Testis (tissue), 3 donors: Measurements from ENCODE around the gene CPA4. TPM values are rescaled to one million over a fixed set of nuclear protein-coding genes. Genes with fewer than 3 reads are reported as not detected.

Experiments
- DNase-seq: peaks from one replicate; pipeline ENCODE4 v3.0.0-alpha.2; 2019
- H3K27ac ChIP-seq, 2 donors: fragments of 200-600 bp; sonication (generic); one replicate each; pipeline ENCODE4 v1.5.1; 2019
- H3K27me3 ChIP-seq: fragments of 200-600 bp; sonication (generic); one replicate; pipeline ENCODE4 v1.5.1; 2019
- H3K36me3 ChIP-seq: fragments of 200-600 bp; sonication (generic); one replicate; pipeline ENCODE4 v1.5.1; 2017; ENCODE audit warnings: low read depth; ENCODE audit errors: missing control alignments
- H3K4me1 ChIP-seq: fragments of 200-600 bp; sonication (generic); one replicate; pipeline ENCODE4 v1.5.1; 2019
- H3K4me3 ChIP-seq, 2 donors: fragments of 200-600 bp; sonication (generic); one replicate each; pipeline ENCODE4 v1.5.1; 2017 to 2019
- H3K9me3 ChIP-seq: fragments of 200-600 bp; sonication (generic); one replicate; pipeline ENCODE4 v1.5.1; 2017
- POLR2A ChIP-seq: fragments of 450-650 bp; IDR thresholded peaks from one replicate; pipeline ENCODE4 v1.6.1; 2017; ENCODE audit warnings: antibody characterized with exemption, mild to moderate bottlenecking, moderate library complexity
- WGBS, 2 donors: methylation state at CpG; one replicate each; pipeline ENCODE4 v1.1.5; 2018; 5-methylcytosine and 5-hydroxymethylcytosine counted together
- intact Hi-C: fragments of 100-400 bp; cut with DNase I; formaldehyde crosslinking; loops from one replicate; pipeline ENCODE4 v1.15.1; 2023; ENCODE audit warnings: low total_unique reads
- polyA plus RNA-seq: library from polyadenylated mRNA; stranded (reverse); fragments of 350-450 nt; fragmentation: Illumina TruSeq; extraction: RNeasy Lipid Tissue Mini Kit (QIAGEN cat#74804); gene quantifications from one replicate; pipeline ENCODE4 v1.2.3, GENCODE V29; 2014; ENCODE audit warnings: low read depth, low replicate concordance; ENCODE audit not compliant: insufficient read depth
- total RNA-seq, 2 donors: library from RNA; depleted of rRNA; stranded (reverse); fragments of >200 nt; gene quantifications; one replicate each; pipeline ENCODE4 v1.2.3, GENCODE V29; 2016
- TF ChIP-seq, protein P1 (sequence below), 3 experiments: fragments of 450-650 bp in 2 of 3; fragments of 200-600 bp in 1 of 3; sonication (generic) in 1 of 3; IDR thresholded peaks; one replicate each; pipeline ENCODE4 v1.5.1; 2016 to 2019; ENCODE audit warnings: antibody characterized with exemption in 3 of 3, mild to moderate bottlenecking in 2 of 3, moderate library complexity in 1 of 3

The CPA4 gene
- total and polyA plus RNA-seq, 3 donors from 2014 or later = 0.31 to 0.94 (median 0.68) TPM

DNA sequence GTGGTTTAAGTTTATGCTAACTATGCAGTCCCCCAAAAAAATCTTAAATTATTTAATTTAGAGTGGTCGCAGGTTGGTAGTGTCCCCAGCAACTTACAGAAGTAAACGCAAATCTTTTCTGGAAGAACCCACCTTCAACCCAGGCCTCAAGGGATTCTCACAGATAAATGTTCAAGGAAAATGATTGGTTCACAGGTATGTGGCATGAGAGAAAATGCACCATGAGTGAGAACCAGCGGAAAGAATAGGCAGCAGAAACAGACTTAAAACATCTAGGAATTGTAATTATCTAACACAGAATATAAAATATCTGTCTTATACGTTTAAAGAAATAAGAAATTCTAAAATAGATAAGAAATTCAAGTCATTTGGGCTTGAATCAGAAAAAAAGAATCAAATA lies 48.9 kb downstream of the CPA4 start:
- WGBS, 2 donors = 91 to 95% methylated on average over 4 of the region's 4 CpGs
- intact Hi-C loops = no loop called here

DNA sequence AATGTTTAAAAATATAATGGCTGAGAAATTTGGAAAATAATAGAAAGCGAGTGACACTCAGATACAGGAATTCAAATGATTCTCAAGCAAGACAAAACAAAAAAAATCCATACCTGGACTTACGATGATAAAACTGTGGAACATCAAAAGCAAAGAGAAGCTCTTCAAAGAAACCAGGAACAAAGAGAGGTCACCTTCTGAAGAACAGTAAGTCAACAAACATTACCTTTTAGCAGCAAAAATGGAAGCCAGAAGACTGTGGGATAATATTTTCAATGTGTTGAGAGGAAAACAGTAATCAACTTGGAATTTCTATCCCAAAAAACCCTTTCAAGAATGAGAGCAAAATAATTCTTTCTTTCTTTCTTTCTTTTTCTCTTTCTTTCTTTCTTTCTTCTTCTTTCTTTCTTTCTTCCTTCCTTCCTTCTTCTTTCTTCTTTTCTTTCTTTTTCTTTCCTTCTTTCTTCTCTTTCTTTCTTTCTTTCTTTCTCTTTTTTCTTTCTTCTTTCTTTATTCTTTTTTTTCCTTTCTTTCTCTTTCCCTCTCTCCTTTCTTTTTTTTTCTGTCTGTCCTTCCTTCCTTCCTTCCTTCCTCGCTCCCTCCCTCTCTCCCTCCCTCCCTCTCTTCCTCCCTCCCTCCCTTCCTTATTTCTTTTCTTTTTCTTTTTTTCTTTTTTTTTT lies 49.9 kb downstream of the CPA4 start:
- H3K27me3 ChIP-seq = no peaks in the 10 kb centered on the region
- no peak for DNase-seq
- 94 to 98% methylated on average over 3 of the region's 3 CpGs for WGBS, 2 donors
- intact Hi-C loops = no loop called here
- TF ChIP-seq, protein P1, sequence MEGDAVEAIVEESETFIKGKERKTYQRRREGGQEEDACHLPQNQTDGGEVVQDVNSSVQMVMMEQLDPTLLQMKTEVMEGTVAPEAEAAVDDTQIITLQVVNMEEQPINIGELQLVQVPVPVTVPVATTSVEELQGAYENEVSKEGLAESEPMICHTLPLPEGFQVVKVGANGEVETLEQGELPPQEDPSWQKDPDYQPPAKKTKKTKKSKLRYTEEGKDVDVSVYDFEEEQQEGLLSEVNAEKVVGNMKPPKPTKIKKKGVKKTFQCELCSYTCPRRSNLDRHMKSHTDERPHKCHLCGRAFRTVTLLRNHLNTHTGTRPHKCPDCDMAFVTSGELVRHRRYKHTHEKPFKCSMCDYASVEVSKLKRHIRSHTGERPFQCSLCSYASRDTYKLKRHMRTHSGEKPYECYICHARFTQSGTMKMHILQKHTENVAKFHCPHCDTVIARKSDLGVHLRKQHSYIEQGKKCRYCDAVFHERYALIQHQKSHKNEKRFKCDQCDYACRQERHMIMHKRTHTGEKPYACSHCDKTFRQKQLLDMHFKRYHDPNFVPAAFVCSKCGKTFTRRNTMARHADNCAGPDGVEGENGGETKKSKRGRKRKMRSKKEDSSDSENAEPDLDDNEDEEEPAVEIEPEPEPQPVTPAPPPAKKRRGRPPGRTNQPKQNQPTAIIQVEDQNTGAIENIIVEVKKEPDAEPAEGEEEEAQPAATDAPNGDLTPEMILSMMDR (IDR thresholded peaks at IDR 0.05) = no peak
- TF ChIP-seq POLR2A = no peak
- no peaks in the 10 kb centered on the region for H3K36me3 ChIP-seq
- no peak overlapping the region for H3K4me3 ChIP-seq
- no peak overlapping the region for H3K27ac ChIP-seq
- H3K4me1 ChIP-seq = no peaks in the 10 kb centered on the region
- H3K9me3 ChIP-seq = no peaks in the 10 kb centered on the region

More for the DNA sequence above, 48.9 kb downstream of the CPA4 start:
- H3K9me3 ChIP-seq = no peaks in the 10 kb centered on the region
- H3K36me3 ChIP-seq = no peaks in the 10 kb centered on the region
- no peak overlapping the region for H3K4me3 ChIP-seq
- no peaks in the 10 kb centered on the region for H3K4me1 ChIP-seq
- no peak overlapping the region for H3K27ac ChIP-seq
- no peaks in the 10 kb centered on the region for H3K27me3 ChIP-seq
- no peak for DNase-seq
- TF ChIP-seq POLR2A = no peak
- TF ChIP-seq, protein P1 (IDR thresholded peaks at IDR 0.05) = no peak

GRCh38 chr7:130344271-130344866 lies 51.4 kb downstream of the CPA4 start, which contains the start of gene CPA5:
TSS of gene CPA5 (plus strand) at chr7:130344816. CDS start at chr7:130346486, 1,670 bp downstream.
- Histone ChIP-seq H3K4me1 (no peaks in the 10 kb centered on the region), H3K9me3 (no peaks in the 10 kb centered on the region), H3K36me3 (no peaks in the 10 kb centered on the region), H3K27me3 (no peaks in the 10 kb centered on the region), H3K27ac (no peak within 1 kb of the TSS), H3K4me3 (no peak within 1 kb of the TSS)
- TF ChIP-seq POLR2A = no peak
- TF ChIP-seq, protein P1 (IDR thresholded peaks at IDR 0.05) = no peak
- DNase-seq = no peak
- intact Hi-C loops = no loop called here
- 88 to 92% methylated on average over 5 of the region's 5 CpGs for WGBS, 2 donors

- TF ChIP-seq, protein P1 (IDR thresholded peaks at IDR 0.05) = no peak
- no peak for TF ChIP-seq POLR2A
- Histone ChIP-seq H3K4me1 (no peaks in the 10 kb centered on the region), H3K9me3 (no peaks in the 10 kb centered on the region), H3K36me3 (no peaks in the 10 kb centered on the region), H3K4me3 (no peak overlapping the region), H3K27ac (no peak overlapping the region), H3K27me3 (no peaks in the 10 kb centered on the region)
- intact Hi-C loops = no loop called here
- 42 to 48% methylated on average over 8 of the region's 8 CpGs for WGBS, 2 donors
- no peak for DNase-seq
These were observed 52.2 kb downstream of the CPA4 start for GRCh38 chr7:130345136-130345535.
